DOHH2 (cell line): ENCODE results near the gene CUEDC1.

Experiments
- H3F3A ChIP-seq: fragments of 200-600 bp; sonication (generic), shearing (Covaris generic); 2 replicates; pipeline ENCODE4 v1.6.0; 2016; ENCODE audit warnings: antibody characterized with exemption, mild to moderate bottlenecking; ENCODE audit not compliant: control insufficient read depth, insufficient read depth
- H3K27ac ChIP-seq: fragments of 200-600 bp; sonication (generic); 2 replicates; pipeline ENCODE4 v1.5.1; 2014; ENCODE audit warnings: low read depth, mild to moderate bottlenecking, low read length, moderate library complexity
- H3K27me3 ChIP-seq: fragments of 200-600 bp; sonication (generic); 2 replicates; pipeline ENCODE4 v1.6.1; 2014; ENCODE audit warnings: mild to moderate bottlenecking, low read length, mixed read lengths; ENCODE audit not compliant: control insufficient read depth
- H3K36me3 ChIP-seq: fragments of 200-600 bp; sonication (generic); 2 replicates; pipeline ENCODE4 v1.6.1; 2014; ENCODE audit warnings: mild to moderate bottlenecking, low read length, moderate library complexity, mixed read lengths; ENCODE audit not compliant: control insufficient read depth
- H3K4me1 ChIP-seq: fragments of 200-600 bp; sonication (generic); 2 replicates; pipeline ENCODE4 v1.6.1; 2014; ENCODE audit warnings: mild to moderate bottlenecking, low read length, mixed read lengths; ENCODE audit not compliant: control insufficient read depth
- H3K4me2 ChIP-seq: fragments of 200-600 bp; sonication (generic); 2 replicates; pipeline ENCODE4 v1.6.0; 2014; ENCODE audit warnings: mild to moderate bottlenecking, low read length, moderate library complexity
- H3K4me3 ChIP-seq: fragments of 200-600 bp; sonication (generic); 2 replicates; pipeline ENCODE4 v1.5.1; 2014; ENCODE audit warnings: mild to moderate bottlenecking, low read length, mixed read lengths
- H3K79me2 ChIP-seq: fragments of 200-600 bp; sonication (generic); 2 replicates; pipeline ENCODE4 v1.6.1; 2014; ENCODE audit warnings: mild to moderate bottlenecking, low read length, mixed read lengths; ENCODE audit not compliant: control insufficient read depth
- H3K9me2 ChIP-seq: fragments of 200-600 bp; sonication (generic); replicated peaks from 2 replicates; pipeline ENCODE4 v1.6.1; 2014; ENCODE audit warnings: mild to moderate bottlenecking, low read length, mixed read lengths; ENCODE audit not compliant: control insufficient read depth
- H3K9me3 ChIP-seq: fragments of 200-600 bp; sonication (generic); 2 replicates; pipeline ENCODE4 v1.6.1; 2014; ENCODE audit warnings: antibody characterized with exemption, low read length, mixed read lengths; ENCODE audit not compliant: control insufficient read depth, insufficient read depth
- H4K20me1 ChIP-seq: fragments of 200-600 bp; sonication (generic); 2 replicates; pipeline ENCODE4 v1.6.0; 2014; ENCODE audit warnings: low read depth, mild to moderate bottlenecking, antibody characterized with exemption, low read length, moderate library complexity; ENCODE audit not compliant: control insufficient read depth, insufficient read depth
- CTCF ChIP-seq: fragments of 200-600 bp; sonication (generic); IDR thresholded peaks from one replicate; pipeline ENCODE4 v1.5.1; 2014; ENCODE audit warnings: antibody characterized with exemption, mild to moderate bottlenecking, low read depth, low read length; ENCODE audit not compliant: poor library complexity, severe bottlenecking
- EZH2phosphoT487 ChIP-seq: fragments of 200-600 bp; sonication (generic); IDR thresholded peaks from 2 replicates; pipeline ENCODE4 v1.6.1; 2017; ENCODE audit warnings: borderline replicate concordance, mild to moderate bottlenecking, antibody characterized with exemption, low read length, moderate library complexity, mixed read lengths

Gene CUEDC1

GRCh38 chr17:57859601-57860413, 95.4 kb downstream of the CUEDC1 start:
- Histone ChIP-seq H3K9me3 (no peaks in the 10 kb centered on the region), H3K4me1 (peaks cover 17% of the 10 kb centered on the region), H3K27ac (no peak overlapping the region), H3K4me2 (no peak overlapping the region), H3K36me3 (no peaks in the 10 kb centered on the region), H3K9me2 (no peaks in the 10 kb centered on the region), H3K27me3 (peaks cover 56% of the 10 kb centered on the region), H3F3A (no peaks in the 10 kb centered on the region), H3K79me2 (no peaks in the 10 kb centered on the region), H3K4me3 (no peak overlapping the region), H4K20me1 (no peaks in the 10 kb centered on the region)
- TF ChIP-seq EZH2phosphoT487 (no peak), CTCF (no peak)

GRCh38 chr17:57858838-57859237, 96.4 kb downstream of the CUEDC1 start:
- Histone ChIP-seq H3K4me1 (peaks cover 17% of the 10 kb centered on the region), H3K27me3 (peaks cover 54% of the 10 kb centered on the region), H3K27ac (no peak overlapping the region)

GRCh38 chr17:57856792-57857620, 98.2 kb downstream of the CUEDC1 start:
- Histone ChIP-seq H3K79me2 (no peaks in the 10 kb centered on the region), H3K9me2 (no peaks in the 10 kb centered on the region)

More at GRCh38 chr17:57858838-57859237, 96.4 kb downstream of the CUEDC1 start:
- no peaks in the 10 kb centered on the region for H3K9me2 ChIP-seq
- no peak overlapping the region for H3K4me2 ChIP-seq
- no peaks in the 10 kb centered on the region for H3K79me2 ChIP-seq
- TF ChIP-seq CTCF (no peak), EZH2phosphoT487 (no peak)
- H3K9me3 ChIP-seq = no peaks in the 10 kb centered on the region
- H4K20me1 ChIP-seq = no peaks in the 10 kb centered on the region
- no peak overlapping the region for H3K4me3 ChIP-seq
- H3F3A ChIP-seq = no peaks in the 10 kb centered on the region
- no peaks in the 10 kb centered on the region for H3K36me3 ChIP-seq

More at GRCh38 chr17:57856792-57857620, 98.2 kb downstream of the CUEDC1 start:
- no peak for TF ChIP-seq EZH2phosphoT487
- no peak for TF ChIP-seq CTCF
- no peaks in the 10 kb centered on the region for H3F3A ChIP-seq
- H3K9me3 ChIP-seq = no peaks in the 10 kb centered on the region
- H3K4me2 ChIP-seq = no peak overlapping the region
- H3K4me1 ChIP-seq = peaks cover 16% of the 10 kb centered on the region
- H4K20me1 ChIP-seq = no peaks in the 10 kb centered on the region
- no peak overlapping the region for H3K4me3 ChIP-seq
- peaks cover 39% of the 10 kb centered on the region for H3K27me3 ChIP-seq
- H3K36me3 ChIP-seq = no peaks in the 10 kb centered on the region
- H3K27ac ChIP-seq = no peak overlapping the region
